ENCODE data around the gene EPB41.
"Not testable (repeated sequence)": the region's sequence is repeated elsewhere in the genome, so short reads cannot be mapped to it uniquely, and the experiment has no call there.

The EPB41 gene

GRCh38 chr1:29144178-29144577 is 229.8 kb downstream of the EPB41 start:
- DNase-seq = no peak

GRCh38 chr1:29145739-29146437 is 231.5 kb downstream of the EPB41 start:
- no peak for DNase-seq

- DNase-seq = no peak
Measured at GRCh38 chr1:29148656-29149491, 234.5 kb downstream of the EPB41 start.

- DNase-seq = not testable (repeated sequence)
Measured at GRCh38 chr1:29150346-29150745, 236.0 kb downstream of the EPB41 start.

GRCh38 chr1:29152046-29152805 is 237.9 kb downstream of the EPB41 start:
- DNase-seq = no peak

- no peak for DNase-seq
Measured at GRCh38 chr1:29156543-29157268, 242.3 kb downstream of the EPB41 start.

- DNase-seq = no peak
Measured at GRCh38 chr1:29157269-29157601, 242.9 kb downstream of the EPB41 start.

- no peak for DNase-seq
Measured at GRCh38 chr1:29159773-29160172, 245.4 kb downstream of the EPB41 start.

- no peak for DNase-seq
Measured at GRCh38 chr1:29162025-29162424, 247.7 kb downstream of the EPB41 start.

- no peak for DNase-seq
Measured at GRCh38 chr1:29162476-29163138, 248.2 kb downstream of the EPB41 start.

- no peak for DNase-seq
Measured at GRCh38 chr1:29164588-29164987, 250.2 kb downstream of the EPB41 start.

- DNase-seq = no peak
Measured at GRCh38 chr1:29166291-29166878, 252.0 kb downstream of the EPB41 start.

GRCh38 chr1:29167904-29168303 is 253.5 kb downstream of the EPB41 start:
- no peak for DNase-seq

All from Kasumi-1 (cell line).